H9 (cell line): ENCODE results near the gene MICALL2. TPM values are rescaled to one million over a fixed set of nuclear protein-coding genes. Genes with fewer than 3 reads are reported as not detected.

Experiments
- DNase-seq: peaks from one replicate; pipeline ENCODE4 v3.0.0-alpha.2; 2017
- H2AFZ ChIP-seq: one replicate; pipeline ENCODE4 v1.6.1; 2013; ENCODE audit warnings: mild to moderate bottlenecking, low read length, control low read depth, moderate library complexity
- H2AK5ac ChIP-seq: 2 replicates; pipeline ENCODE4 v1.6.1; 2013; ENCODE audit warnings: low read length, control low read depth, mixed read lengths; ENCODE audit not compliant: insufficient read length
- H2BK120ac ChIP-seq: one replicate; pipeline ENCODE4 v1.6.1; 2013; ENCODE audit warnings: low read depth, mild to moderate bottlenecking, low read length, control low read depth, inconsistent platforms; ENCODE audit not compliant: poor library complexity, severe bottlenecking
- H2BK12ac ChIP-seq: 2 replicates; pipeline ENCODE4 v1.6.1; 2013; ENCODE audit warnings: low read length, control low read depth, mixed read lengths, low read depth; ENCODE audit not compliant: insufficient read length
- H2BK15ac ChIP-seq: 2 replicates; pipeline ENCODE4 v1.6.1; 2013; ENCODE audit warnings: low read depth, low read length, control low read depth
- H2BK20ac ChIP-seq: one replicate; pipeline ENCODE4 v1.6.1; 2013; ENCODE audit warnings: low read depth, mild to moderate bottlenecking, low read length, control low read depth, inconsistent platforms; ENCODE audit not compliant: poor library complexity, severe bottlenecking
- H2BK5ac ChIP-seq: 2 replicates; pipeline ENCODE4 v1.6.1; 2013; ENCODE audit warnings: low read length, control low read depth, mixed read lengths; ENCODE audit not compliant: insufficient read length
- H3K14ac ChIP-seq: 2 replicates; pipeline ENCODE4 v1.6.1; 2013; ENCODE audit warnings: low read length, control low read depth; ENCODE audit not compliant: insufficient read depth
- H3K18ac ChIP-seq: 2 replicates; pipeline ENCODE4 v1.6.1; 2013; ENCODE audit warnings: low read depth, mild to moderate bottlenecking, mixed read lengths, low read length, control low read depth; ENCODE audit not compliant: insufficient read length
- H3K23ac ChIP-seq: 2 replicates; pipeline ENCODE4 v1.6.1; 2013; ENCODE audit warnings: low read length, control low read depth, mixed read lengths, low read depth; ENCODE audit not compliant: insufficient read length
- H3K23me2 ChIP-seq: 2 replicates; pipeline ENCODE4 v1.6.1; 2013; ENCODE audit warnings: low read depth, mild to moderate bottlenecking, mixed read lengths, low read length, control low read depth; ENCODE audit not compliant: insufficient read length, poor library complexity, severe bottlenecking
- H3K27ac ChIP-seq: 2 replicates; pipeline ENCODE4 v1.5.1; 2013; ENCODE audit warnings: low read length, control low read depth, mixed read lengths, low read depth; ENCODE audit not compliant: insufficient read length
- H3K27me3 ChIP-seq: 2 replicates; pipeline ENCODE4 v1.6.1; 2013; ENCODE audit warnings: low read length, control low read depth, inconsistent platforms; ENCODE audit not compliant: insufficient read depth
- H3K4ac ChIP-seq: 2 replicates; pipeline ENCODE4 v1.6.1; 2013; ENCODE audit warnings: low read depth, mild to moderate bottlenecking, control low read depth, inconsistent platforms, low read length, moderate library complexity
- H3K4me1 ChIP-seq: 2 replicates; pipeline ENCODE4 v1.6.1; 2013; ENCODE audit warnings: low read length, control low read depth, inconsistent platforms; ENCODE audit not compliant: insufficient read depth
- H3K4me2 ChIP-seq: 2 replicates; pipeline ENCODE4 v1.6.1; 2013; ENCODE audit warnings: low read length, control low read depth, mixed read lengths; ENCODE audit not compliant: insufficient read length, insufficient read depth
- H3K56ac ChIP-seq: 2 replicates; pipeline ENCODE4 v1.6.1; 2013; ENCODE audit warnings: low read depth, mild to moderate bottlenecking, mixed read lengths, low read length, control low read depth; ENCODE audit not compliant: insufficient read length
- H3K79me1 ChIP-seq: 2 replicates; pipeline ENCODE4 v1.6.1; 2013; ENCODE audit warnings: low read depth, mild to moderate bottlenecking, moderate library complexity, low read length, control low read depth, inconsistent platforms; ENCODE audit not compliant: insufficient read depth, poor library complexity, severe bottlenecking
- H3K79me2 ChIP-seq: 2 replicates; pipeline ENCODE4 v1.6.1; 2013; ENCODE audit warnings: low read length, control low read depth, inconsistent platforms; ENCODE audit not compliant: insufficient read depth
- H3K9ac ChIP-seq: 2 replicates; pipeline ENCODE4 v1.6.1; 2013; ENCODE audit warnings: low read length, control low read depth, mixed read lengths; ENCODE audit not compliant: insufficient read length; ENCODE audit errors: extremely low read depth
- H3K9me3 ChIP-seq: one replicate; pipeline ENCODE4 v1.6.1; 2013; ENCODE audit warnings: low read depth, low read length, inconsistent platforms; ENCODE audit not compliant: control insufficient read depth
- H3T11ph ChIP-seq: one replicate; pipeline ENCODE4 v1.6.1; 2013; ENCODE audit warnings: mild to moderate bottlenecking, low read length, control low read depth, inconsistent platforms
- H4K20me1 ChIP-seq: one replicate; pipeline ENCODE4 v1.6.1; 2013; ENCODE audit not compliant: control insufficient read depth, insufficient read length, insufficient read depth
- H4K5ac ChIP-seq: 2 replicates; pipeline ENCODE4 v1.6.1; 2013; ENCODE audit warnings: low read depth, mild to moderate bottlenecking, mixed read lengths, low read length, control low read depth; ENCODE audit not compliant: insufficient read length
- H4K8ac ChIP-seq: replicated peaks from 2 replicates; pipeline ENCODE4 v1.6.1; 2013; ENCODE audit warnings: low read length, control low read depth, mixed read lengths, low read depth; ENCODE audit not compliant: insufficient read length
- H4K91ac ChIP-seq: 2 replicates; pipeline ENCODE4 v1.6.1; 2013; ENCODE audit warnings: low read depth, mild to moderate bottlenecking, moderate library complexity, mixed read lengths, low read length, control low read depth; ENCODE audit not compliant: insufficient read length
- H3K27ac Mint-ChIP-seq, 3 experiments: 2 replicates in 2 of 3; 3 replicates in 1 of 3; pipeline ENCODE4 v1.8.0; 2020 to 2021; ENCODE audit warnings: mixed read lengths in 3 of 3, mild to moderate bottlenecking in 1 of 3, moderate library complexity in 1 of 3
- H3K27me3 Mint-ChIP-seq: 2 replicates; pipeline ENCODE4 v1.8.0; 2021; ENCODE audit warnings: low read depth, mild to moderate bottlenecking, moderate library complexity, mixed read lengths
- H3K36me3 Mint-ChIP-seq, 3 experiments: 2 replicates in 2 of 3; 3 replicates in 1 of 3; pipeline ENCODE4 v1.8.0; 2020 to 2021; ENCODE audit warnings: low read depth in 3 of 3, mixed read lengths in 3 of 3; ENCODE audit not compliant: insufficient read depth in 1 of 3
- H3K4me1 Mint-ChIP-seq, 2 experiments: 2 replicates each; pipeline ENCODE4 v1.8.0; 2020; ENCODE audit warnings: mixed read lengths in 2 of 2
- H3K4me3 Mint-ChIP-seq, 2 experiments: 2 replicates in 1 of 2; 3 replicates in 1 of 2; pipeline ENCODE4 v1.8.0; 2020 to 2021; ENCODE audit warnings: mild to moderate bottlenecking in 2 of 2, mixed read lengths in 2 of 2, moderate library complexity in 1 of 2
- H3K9me3 Mint-ChIP-seq, 2 experiments: 2 replicates in 1 of 2; 3 replicates in 1 of 2; pipeline ENCODE4 v1.8.0; 2020; ENCODE audit warnings: mild to moderate bottlenecking in 2 of 2, mixed read lengths in 2 of 2, moderate library complexity in 1 of 2
- CTCF ChIP-seq: fragments of 200-600 bp; sonication (generic); conservative IDR thresholded peaks from 3 replicates; pipeline ENCODE4 v1.8.0; 2021; ENCODE audit warnings: antibody characterized with exemption, mild to moderate bottlenecking
- WGBS: extraction: QIAGEN DNeasy Blood & Tissue Kit; methylation state at CpG from one replicate; pipeline ENCODE4 v1.1.7; 2013; ENCODE audit warnings: missing lambda C conversion rate, low lambda C conversion rate, mixed read lengths; ENCODE audit not compliant: insufficient read length; ENCODE audit errors: extremely low coverage; 5-methylcytosine and 5-hydroxymethylcytosine counted together
- total RNA-seq: library from RNA; stranded (reverse); gene quantifications from 2 replicates; pipeline ENCODE4 v1.2.1, GENCODE V29; 2021

MICALL2 gene
- total RNA-seq, 1 experiment from 2014 or later: 7.1 TPM

GRCh38 chr7:1497293-1497927 lies 38.1 kb upstream of the MICALL2 start:
- no peak overlapping the region for H3K56ac ChIP-seq
- no peak overlapping the region for H3K23ac ChIP-seq
- no peak overlapping the region for H2BK5ac ChIP-seq
- no peak overlapping the region for H4K8ac ChIP-seq
- no peaks in the 10 kb centered on the region for H3K23me2 ChIP-seq
- Mint-ChIP-seq H3K36me3 (peaks cover 25 to 69% (median 57%) of the 10 kb centered on the region in 3 experiments; a peak in 6 of 7 replicates), H3K4me3 (no peak overlapping the region), H3K9me3 (no peaks in the 10 kb centered on the region), H3K4me1 (0 out of 4 replicates have a peak, but pooled peaks cover 0 to 2% of the 10 kb centered on the region in 2 experiments), H3K27me3 (no peaks in the 10 kb centered on the region), H3K27ac (no peak overlapping the region)
- no peaks in the 10 kb centered on the region for H4K20me1 ChIP-seq
- H3K79me1 ChIP-seq: no peaks in the 10 kb centered on the region
- no peak overlapping the region for H3T11ph ChIP-seq
- no peak overlapping the region for H2BK120ac ChIP-seq
- H3K27me3 ChIP-seq: no peaks in the 10 kb centered on the region
- H3K14ac ChIP-seq: no peak overlapping the region
- H2BK15ac ChIP-seq: no peak overlapping the region
- no peak overlapping the region for H2BK12ac ChIP-seq
- no peaks in the 10 kb centered on the region for H3K4me1 ChIP-seq
- no CpG with 5 or more reads among the region's 37 CpGs for WGBS
- no peak overlapping the region for H3K4me2 ChIP-seq
- H3K9me3 ChIP-seq: no peaks in the 10 kb centered on the region
- TF ChIP-seq CTCF: no peak
- H2AK5ac ChIP-seq: no peak overlapping the region
- H3K4ac ChIP-seq: no peak overlapping the region
- H4K91ac ChIP-seq: no peak overlapping the region
- H2AFZ ChIP-seq: no peak overlapping the region
- H3K27ac ChIP-seq: no peak overlapping the region
- H3K79me2 ChIP-seq: peaks cover 6% of the 10 kb centered on the region; the same call in 1 of the 2 replicates
- no peak overlapping the region for H3K9ac ChIP-seq
- no peak for DNase-seq
- H2BK20ac ChIP-seq: no peak overlapping the region
- H3K18ac ChIP-seq: no peak overlapping the region
- H4K5ac ChIP-seq: no peak overlapping the region
